Effector CD4-positive, alpha-beta T cell (primary cell): ENCODE measurements around the gene IFNLR1.
A peak's percentile ranks its signal among the peaks of the same experiment; 100 is the strongest.

ENCODE experiments used
- DNase-seq: peaks from one replicate; pipeline ENCODE4 v3.0.0-alpha.2; 2020

IFNLR1 gene

DNA sequence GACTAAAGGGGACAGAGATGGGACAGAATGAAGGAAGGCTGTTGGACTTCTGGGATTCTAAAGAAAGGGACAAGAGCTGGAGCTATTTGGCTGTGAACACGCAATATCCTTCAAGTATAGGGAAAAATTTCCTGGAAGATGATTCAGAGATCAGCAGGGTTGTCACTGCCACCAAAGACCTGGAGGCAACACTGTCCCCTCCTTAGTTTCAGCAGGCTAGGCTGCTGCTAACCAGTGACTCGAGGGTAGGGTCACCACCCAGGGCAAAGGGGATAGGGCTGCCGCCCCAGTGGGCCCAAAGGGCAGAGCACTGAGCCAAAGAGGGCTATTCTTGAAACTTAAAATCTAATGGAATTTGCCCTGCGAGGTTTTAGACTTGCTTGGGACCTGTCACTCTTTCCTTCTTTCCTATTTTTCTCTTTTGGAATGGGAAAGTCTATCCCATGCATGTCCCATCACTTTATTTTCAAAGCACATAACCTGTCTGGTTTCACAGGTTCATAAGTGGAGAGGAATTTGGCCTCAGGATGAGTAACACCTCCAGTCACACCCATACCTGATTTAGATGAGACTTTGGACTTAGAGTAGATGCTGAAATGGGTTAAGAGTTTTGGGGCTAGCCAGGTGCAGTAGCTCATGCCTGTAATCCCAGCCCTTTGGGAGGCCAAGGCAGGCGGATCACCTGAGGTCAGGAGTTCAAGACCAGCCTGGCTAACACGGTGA, 11.9 kb downstream of the IFNLR1 start:
- no peak for DNase-seq

DNA sequence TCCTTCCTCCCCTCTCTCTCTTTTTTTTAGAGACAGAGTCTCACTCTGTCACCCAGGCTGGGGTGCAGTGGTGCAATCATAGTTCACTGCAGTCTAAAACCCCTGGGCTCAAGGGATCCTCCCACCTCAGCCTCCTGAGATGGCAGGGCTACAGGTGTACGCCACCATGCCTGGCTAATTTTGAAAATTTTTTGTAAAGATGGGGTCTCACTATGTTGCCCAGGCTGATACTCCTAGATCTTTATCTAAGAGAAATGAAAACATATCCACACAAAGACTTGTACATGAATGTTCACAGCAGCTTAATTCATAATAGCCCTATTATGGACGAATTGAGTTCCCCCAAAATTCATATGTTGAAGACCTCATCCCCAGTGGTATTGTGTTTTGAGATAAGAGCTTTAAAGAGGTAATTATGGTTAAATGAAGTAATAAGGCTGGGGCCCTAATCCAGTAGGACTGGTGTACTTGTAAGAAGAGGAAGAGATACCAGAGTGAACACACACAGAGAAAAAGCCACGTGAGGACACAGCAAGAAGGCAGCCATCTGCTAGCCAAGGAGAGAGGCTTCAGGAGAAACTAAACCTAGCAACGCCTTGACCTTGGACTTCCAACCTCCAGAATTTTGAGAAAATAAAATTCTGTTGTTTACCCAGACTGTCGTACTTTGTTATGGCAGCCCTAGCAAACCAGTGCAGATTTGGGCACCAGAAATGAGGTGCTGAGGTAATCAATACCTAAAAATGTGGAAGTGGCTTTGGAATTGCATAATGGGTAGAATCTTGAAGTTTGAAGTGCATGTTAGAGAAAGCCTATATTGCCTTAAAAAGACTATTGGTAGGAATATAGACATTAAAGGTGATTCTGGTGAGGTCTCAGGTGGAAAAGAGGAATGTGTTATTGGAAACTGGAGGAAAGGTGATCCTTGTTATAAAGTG, 13.2 kb downstream of the IFNLR1 start:
- no peak for DNase-seq

DNA sequence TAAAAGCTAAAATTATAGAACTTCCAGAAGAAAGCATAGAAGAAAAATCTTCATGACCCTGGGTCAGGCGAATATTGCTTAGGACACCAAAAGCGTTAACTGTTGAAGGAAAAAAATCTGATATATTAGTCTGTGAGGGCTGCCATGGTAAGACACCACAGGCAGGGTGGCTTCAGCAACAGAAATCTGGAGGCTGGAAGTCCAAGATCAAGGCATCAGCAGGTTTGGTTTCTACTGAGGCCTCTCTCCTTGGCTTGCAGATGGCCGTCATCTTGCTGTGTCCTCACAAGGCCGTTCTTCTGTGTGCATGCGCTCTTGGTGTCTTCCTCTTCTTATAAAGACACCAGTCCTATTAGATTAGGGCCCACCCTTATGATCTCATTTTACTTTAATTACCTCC, 14.5 kb downstream of the IFNLR1 start:
- DNase-seq: no peak

DNA sequence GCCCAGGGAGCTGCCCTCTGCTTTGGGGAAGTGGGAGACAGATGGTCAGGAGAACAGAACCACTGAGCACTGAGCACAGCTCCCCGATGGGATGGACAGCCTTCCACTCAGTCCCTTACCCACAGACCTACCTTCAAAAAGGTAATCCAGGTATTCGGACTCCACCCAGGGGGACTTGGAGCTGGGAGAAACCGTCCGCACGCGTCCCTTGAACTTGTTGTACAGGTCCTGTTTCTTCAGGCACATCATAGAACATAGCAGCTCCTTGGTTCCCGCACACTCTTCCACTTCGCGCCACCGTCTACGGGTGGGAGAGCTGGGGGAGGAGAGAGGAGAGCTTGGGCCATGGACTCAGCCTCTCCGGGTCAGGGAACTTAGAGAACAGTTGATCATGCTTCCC, 17.8 kb downstream of the IFNLR1 start:
- no peak for DNase-seq

DNA sequence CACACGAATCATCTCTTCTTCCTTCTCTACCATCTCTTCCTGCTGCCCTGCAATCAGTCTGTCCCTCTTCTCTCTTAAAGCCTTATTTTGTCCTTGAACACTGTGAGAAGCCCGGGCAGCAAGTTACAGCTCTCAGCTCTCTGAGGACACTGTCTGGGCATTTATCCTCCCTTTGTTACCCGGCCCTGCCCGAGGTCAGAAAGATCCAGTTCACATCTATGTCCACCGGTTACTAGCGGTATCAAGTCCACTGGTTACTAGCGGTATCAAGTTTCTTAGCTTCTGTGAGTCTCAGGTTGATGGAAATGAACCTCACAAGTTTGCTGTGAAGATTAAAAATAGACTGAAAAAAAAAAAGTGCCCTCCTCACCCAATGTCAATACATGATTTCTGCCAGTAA, 18.8 kb downstream of the IFNLR1 start:
- DNase-seq: no peak

DNA sequence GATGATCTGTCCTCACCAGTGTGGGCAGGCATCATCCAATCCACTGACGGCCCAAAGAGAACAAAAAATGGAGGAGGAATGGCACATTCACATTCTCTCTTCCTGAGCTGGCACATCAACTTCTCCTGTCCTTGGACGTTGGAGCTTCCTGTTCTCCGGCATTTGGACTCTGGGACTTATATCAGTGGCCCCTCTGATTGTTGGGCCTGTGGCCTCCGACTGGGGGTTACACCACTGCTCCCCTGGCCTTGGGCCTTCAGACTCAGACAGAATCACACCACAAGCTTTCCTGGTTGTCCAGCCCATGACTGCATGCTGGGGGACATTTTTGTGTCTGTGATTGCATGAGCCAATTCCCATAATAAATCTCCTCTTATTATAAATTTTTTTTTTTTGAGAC, 20.1 kb downstream of the IFNLR1 start:
- no peak for DNase-seq

DNA sequence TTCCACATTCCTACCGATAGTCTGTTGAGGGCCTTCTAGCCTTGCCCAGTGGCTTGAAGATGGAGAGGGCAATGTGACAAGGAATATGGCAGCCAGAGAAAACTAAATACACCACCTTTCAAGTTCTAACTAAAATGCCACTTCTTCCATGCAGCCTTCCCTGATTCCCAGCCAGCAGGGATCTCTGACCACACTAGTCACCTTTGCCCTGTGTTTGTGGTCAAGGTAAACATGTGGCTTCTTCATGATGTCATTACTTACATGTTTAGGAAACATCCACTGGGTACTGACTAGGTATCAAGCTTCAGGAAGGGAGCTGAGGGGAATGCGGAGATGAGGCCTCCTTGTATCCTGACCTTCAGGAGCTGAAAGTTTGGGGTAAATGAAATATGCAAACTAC, 21.6 kb downstream of the IFNLR1 start:
- no peak for DNase-seq

DNA sequence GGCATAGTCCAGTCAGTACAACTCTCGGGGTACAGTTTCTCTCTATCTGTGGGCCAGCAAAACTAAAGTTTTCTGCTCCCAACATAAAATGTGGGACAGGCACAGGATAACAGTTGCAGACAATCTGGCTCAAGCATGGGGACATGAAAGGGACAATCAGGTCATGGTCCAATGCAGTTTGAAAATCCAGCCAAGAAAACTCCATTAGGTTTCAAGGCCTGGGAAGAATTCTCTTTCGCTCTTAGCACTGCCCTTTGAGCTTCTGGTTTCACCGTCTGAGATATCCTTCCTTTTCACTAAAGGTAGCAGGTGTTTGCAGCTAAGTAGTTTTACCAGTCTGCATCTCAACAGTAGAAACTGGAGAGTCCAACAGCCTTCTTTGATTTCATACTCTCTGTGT, 23.1 kb downstream of the IFNLR1 start:
- DNase-seq: no peak

DNA sequence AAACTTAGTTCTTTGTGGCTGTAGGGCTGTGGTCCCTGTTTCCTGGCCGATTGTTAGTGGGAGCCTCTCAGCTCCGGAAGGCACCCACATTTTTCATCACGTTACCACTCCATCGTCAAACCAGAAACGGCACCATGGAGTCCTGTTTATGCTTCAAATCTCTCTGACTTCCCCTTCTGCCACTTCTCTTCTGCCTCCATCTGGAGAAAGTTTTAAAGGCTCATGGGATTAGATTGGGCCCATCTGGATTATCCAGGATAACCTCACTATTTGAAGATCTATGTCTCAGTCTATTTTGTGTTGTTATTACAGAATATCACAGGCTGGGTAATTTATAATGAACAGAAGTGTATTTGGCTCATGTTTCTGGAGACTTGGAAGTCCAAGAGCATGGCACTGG, 24.9 kb downstream of the IFNLR1 start:
- DNase-seq: no peak

DNA sequence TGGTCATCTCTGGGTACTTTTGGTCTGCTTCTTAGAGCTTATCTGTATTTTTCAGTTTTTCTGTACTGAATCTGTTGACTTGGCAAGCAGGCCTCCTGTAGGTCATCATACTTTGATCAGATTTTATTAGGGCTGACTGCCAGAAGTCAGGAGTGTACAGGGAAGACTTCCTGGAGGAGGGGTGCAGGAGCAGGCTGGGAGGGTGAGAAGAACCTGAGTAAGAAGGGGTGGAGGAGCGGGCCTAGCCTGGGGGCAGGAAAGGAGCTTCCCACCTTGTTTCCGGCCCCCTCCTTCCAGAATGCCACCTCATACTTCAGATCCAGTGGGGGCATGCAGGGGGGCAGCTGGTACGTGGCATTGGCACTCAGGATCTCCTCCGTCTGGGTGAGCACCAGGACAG, 25.8 kb downstream of the IFNLR1 start:
- DNase-seq: no peak

DNA sequence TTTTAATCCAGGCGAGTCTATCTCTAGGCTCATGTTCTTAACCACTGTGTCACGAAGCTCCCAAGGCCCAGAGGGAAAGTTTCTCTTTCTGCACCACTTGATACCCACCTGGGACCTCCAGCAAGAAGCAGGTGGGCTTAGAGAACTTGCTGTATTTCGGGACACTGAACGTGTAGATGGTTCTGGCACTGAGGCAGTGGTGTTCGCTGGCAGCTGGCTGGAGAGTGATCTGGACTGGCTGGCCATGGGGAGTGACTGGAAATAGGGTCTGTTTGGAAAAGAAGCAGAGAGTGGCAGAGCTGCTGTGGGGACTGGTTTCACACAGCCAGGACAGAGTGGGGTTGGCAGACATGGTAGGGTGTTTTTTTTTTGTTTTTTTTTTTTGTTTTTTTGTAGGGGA, 27.7 kb downstream of the IFNLR1 start:
- no peak for DNase-seq

DNA sequence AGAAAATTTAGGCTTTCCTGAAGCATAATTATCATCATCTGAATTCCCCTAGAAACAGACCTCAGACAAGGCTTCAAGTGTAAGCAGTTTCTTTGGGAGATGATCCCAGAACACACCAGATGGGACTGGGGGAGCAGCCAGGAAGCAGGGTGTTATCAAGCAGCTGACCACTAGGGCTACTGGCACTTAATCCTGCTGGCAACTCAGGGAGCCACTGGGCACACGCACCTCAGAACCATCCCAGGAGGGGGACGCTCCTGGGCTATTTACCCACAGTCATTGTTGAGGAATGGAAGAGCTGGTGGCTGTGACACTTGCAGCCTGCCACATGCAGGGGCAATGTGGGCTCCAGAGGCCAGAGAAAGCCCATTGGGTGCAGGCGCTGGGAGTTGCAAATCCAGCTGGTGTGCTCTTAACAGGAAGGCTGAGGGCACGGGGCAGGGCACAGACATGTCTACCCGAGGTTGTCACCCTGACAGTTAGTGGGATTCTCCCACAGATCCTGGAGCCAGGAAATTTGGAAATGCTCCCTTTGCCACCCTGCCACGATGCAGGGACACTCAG, 29.1 kb downstream of the IFNLR1 start:
- no peak for DNase-seq

DNA sequence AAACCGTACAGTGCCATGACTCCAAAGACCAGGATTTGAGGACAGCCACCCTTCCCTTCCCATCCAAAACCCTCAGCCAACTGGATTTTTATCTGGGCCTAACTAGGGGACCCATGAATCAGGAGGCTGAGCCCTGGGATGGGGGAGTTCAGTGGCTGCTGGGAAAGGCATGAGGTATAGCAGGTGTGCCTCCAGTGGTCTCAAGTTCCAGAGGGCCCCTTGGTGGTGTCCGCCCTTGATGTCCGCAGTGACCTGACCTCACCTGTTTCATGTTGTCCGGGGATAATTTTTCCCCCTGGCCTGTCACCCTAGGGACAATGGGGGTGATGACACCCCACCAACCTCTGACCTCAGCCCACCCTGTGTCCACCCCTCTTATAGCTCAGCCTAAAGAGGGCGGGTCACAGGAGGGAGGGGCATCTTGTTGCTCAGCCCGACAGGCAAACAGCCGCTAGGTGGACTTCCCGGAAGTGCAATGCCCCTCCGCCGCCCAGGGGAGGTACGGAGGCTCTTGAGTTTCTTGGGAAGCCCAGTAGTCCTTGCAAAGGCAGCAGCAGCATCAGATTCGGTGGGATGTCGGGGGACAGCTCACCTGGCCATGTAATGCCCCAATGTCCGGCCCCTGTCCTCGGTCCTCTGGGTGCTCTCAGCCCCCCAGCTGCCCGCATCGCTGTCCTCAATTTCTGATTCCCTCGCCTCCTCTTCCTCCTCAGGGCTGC, 30.4 kb downstream of the IFNLR1 start:
- DNase-seq: no peak

DNA sequence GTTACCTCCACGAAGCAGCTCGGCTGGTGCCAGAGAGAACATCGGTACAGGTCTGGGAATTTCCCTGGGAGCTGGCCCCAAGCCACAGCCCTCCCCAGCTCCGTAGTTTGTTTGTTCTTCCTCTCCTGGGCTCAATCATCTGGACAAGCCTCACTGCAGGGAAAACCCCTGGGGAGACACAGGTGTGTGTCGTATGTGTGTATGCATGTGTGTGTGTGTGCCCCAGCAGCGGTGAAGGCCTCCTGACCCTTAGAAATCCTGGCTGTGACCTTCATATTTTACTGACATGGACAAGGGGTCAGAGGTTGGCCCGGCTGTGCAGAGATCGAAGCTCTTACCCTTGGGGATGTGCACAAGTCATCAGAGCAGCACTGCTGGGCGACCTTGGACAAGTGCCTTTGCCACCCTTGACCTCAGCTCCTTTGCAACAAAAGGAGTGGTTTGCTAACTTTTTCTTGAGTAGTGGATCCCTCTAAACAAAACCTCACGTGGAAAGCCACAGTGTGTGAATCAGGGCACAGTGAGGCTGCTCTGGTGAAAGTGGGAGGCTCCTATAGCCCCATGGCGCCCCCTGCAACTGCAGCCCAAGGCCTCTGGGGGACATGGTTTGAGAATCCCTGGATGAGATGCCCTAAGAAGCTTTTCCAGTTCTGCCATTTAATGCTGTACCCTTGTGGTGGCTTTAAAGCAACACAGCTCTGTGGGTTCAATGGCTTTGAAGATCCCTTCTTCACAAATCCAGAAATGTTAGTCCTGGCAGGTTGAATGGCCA, 31.9 kb downstream of the IFNLR1 start:
- no peak for DNase-seq

DNA sequence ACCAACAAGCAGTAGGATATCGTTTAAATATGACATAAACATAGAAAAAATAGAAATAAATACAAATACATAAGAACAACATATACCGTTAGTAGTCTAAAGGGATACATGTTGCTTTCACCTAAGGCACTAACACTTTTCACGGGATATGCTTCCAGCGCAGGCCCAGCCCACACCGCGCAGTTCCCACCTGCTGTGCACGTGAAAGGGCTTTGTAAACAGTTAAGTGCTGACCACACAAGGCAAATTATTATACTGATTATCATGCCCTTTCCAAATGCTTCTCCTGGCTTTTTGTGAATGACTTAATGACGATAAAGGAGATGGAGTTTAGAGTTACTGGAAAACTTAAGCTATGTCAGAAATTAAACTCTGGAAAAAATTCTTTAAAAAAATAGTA, 32.9 kb downstream of the IFNLR1 start:
- DNase-seq: no peak

DNA sequence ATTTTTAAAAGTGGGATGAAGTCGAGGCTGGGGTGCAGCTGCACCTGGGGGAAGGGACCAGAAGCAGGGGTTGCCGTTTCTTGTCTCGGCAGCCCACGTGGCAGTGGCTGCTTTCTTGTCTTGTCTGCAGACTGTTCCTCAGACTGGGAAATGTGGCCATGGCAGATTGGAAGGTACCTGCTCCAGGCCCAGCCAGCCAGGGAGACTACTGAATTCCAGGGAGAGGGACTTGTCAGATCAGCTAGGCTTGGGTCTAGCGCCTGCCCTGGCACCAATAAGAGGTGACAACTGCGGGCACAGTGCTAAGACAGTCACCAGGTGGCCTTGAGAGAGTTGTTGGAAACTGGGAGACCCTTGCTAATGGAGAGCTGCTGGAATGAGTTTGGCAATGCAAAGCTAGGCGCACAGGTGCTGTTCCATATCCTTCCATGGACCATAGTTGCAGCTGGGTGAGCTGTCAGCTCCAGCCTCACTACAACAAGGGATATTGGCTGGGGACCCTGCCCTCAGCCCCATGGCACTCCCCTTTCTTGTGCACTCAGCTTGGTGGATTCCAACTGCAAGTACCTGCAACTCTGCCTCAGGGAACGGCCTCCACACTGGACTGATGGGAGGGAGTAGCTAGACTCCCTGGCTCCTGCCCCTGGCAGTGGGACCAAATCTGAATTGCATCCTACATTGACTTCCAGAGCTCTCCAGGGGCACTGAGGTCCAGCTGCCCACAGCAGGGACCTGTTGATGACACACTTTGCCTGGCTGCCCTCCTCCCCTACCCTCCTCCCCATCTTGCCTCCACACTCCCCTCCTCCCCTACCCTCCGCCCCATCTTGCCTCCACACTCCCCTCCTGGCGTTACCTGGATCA, 34.2 kb downstream of the IFNLR1 start:
- no peak for DNase-seq

DNA sequence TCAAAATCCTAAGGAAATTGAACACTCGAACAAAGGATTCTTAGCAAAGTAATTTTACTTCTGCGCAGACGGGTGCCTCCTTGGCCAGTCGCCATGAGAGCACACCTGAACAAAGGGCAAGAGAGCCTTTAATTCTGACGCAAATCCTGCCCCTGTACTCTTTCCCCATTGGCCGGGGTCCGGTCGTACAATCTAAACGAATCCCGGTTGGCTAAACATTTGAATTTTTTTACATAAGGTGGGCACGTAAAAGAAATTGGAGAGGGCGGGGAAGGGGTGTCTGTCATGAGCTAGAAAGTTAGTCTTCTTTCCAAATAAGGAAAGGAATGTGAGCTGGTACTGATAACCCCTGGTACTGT, 35.9 kb downstream of the IFNLR1 start:
- no peak for DNase-seq

DNA sequence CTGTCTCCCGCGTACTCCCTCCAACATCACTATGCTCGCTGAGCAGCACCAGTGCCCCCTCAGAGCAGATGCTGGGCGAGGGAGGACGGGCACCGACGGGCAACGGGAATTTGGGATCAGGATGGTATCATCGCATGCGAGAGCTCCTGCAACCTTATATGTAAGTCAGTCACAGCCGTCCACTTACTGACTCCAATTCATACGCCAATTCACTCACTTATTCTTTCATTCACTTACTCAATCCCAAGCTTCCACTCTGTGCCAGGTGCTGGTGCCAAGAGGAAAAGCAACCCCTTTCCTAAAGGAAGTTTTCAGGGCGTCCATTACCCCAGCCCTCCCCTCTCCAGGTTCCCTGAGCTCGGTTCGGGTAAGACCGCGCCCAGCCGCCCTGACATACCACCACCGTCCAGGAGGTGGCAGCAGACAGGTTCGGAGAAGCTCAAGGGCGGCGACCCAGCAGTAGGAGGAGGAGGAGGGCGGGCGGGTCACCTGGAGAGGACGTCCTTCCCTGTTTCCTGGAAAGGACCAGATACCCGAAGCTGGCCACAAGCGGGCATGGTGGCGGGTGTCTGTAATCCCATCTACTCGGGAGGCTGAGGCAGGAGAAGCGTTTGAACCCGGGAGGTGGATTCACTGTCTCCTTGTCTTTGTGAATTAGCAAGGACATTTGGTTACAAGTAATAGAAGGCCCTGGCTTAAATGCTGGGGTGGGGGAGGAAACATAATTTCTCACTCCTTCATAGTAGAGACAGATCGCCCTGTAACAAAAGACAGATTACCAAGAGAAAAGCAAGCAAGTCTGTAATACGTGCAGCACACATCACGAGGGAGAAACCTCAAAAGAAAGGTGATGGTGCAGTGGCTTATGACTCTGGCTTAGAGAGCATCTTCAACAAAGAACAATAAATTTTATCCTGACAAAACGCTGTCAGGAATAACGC, 36.6 kb downstream of the IFNLR1 start:
- peak; percentile 83 for DNase-seq

DNA sequence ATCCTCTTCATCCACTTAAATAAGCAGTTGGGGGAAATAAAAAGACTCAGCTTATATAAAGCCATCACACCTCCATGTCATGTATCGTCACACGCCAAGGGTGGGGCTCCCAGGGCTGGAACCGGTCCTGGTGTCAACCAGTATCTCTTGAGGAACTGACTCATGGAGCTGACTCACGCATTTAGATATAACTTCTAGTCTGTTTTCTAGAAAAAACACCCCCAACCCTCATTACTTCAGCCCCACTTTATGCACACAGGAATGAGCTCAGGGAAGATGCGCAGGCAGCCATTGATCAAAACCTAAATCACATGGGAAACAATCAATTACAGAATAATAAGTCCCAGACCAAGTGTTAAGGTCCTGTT, 37.2 kb downstream of the IFNLR1 start:
- DNase-seq: no peak

DNA sequence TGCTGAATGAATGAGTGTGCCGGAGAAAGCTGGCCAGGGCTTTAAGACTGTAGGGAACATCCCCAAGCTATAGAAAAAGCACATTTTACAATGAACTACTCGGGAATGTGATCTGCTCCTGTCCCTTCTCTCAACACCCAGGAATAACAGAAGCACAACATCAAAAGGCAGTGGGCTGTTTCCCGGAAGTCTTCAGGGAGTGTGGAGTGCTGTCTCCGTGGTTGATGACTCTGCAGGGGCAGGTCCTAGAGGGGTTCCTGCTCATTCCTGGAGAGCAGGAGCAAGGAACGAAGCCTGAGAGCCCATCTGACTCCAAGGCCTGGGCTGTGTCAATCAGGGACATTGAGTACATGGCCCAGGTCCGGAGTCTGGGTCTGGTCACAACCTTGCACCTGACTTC, 39.3 kb downstream of the IFNLR1 start:
- no peak for DNase-seq
